Neural cell (in vitro differentiated cells): ENCODE data around the gene TIGD6.

Experiments
- EP300 ChIP-seq: fragments of 450-650 bp; conservative IDR thresholded peaks from 2 replicates; pipeline ENCODE4 v1.6.1; 2014; ENCODE audit warnings: antibody characterized with exemption, mild to moderate bottlenecking, moderate library complexity; ENCODE audit not compliant: poor library complexity, severe bottlenecking
- EZH2 ChIP-seq: fragments of 200-600, 300-800 bp; shearing (Covaris generic), sonication (generic); IDR thresholded peaks from 2 replicates; pipeline ENCODE4 v1.6.1; 2014; ENCODE audit warnings: antibody characterized with exemption, low read length, borderline replicate concordance, mild to moderate bottlenecking; ENCODE audit not compliant: insufficient read depth, poor library complexity, severe bottlenecking
- POLR2AphosphoS5 ChIP-seq: IDR thresholded peaks from 2 replicates; pipeline ENCODE4 v1.6.1; 2012
- RAD21 ChIP-seq: fragments of 450-650 bp; conservative IDR thresholded peaks from 2 replicates; pipeline ENCODE4 v1.6.1; 2014; ENCODE audit warnings: antibody characterized with exemption, mild to moderate bottlenecking, moderate library complexity
- TF ChIP-seq, protein P1 (sequence below): fragments of 450-650 bp; IDR thresholded peaks from 2 replicates; pipeline ENCODE4 v1.5.1; 2014; ENCODE audit warnings: antibody characterized with exemption, mild to moderate bottlenecking, moderate library complexity; ENCODE audit not compliant: poor library complexity, severe bottlenecking
- TF ChIP-seq, protein P2 (sequence below): IDR thresholded peaks from 2 replicates; pipeline ENCODE4 v1.6.1; 2012; ENCODE audit warnings: borderline replicate concordance

DNA sequence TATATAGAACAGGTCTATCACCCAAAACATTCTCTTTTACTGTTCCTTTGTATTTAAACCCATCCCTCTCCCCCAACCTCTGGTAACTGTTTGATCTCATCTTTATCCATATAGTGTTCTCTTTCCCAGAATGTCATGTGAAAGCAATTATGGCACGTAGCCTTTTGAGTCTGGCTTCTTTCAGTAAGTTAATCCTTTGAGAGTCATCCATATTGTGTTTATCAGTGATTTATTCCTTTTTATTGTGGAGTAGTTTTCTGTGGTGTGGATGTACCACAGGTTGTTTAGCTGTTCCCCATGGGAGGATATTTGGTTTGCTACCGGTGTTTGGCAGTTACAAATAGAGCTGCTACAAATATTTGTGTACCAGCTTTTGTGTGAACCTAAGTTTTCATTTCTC, 38.1 kb upstream of the TIGD6 start:
- TF ChIP-seq, protein P1, sequence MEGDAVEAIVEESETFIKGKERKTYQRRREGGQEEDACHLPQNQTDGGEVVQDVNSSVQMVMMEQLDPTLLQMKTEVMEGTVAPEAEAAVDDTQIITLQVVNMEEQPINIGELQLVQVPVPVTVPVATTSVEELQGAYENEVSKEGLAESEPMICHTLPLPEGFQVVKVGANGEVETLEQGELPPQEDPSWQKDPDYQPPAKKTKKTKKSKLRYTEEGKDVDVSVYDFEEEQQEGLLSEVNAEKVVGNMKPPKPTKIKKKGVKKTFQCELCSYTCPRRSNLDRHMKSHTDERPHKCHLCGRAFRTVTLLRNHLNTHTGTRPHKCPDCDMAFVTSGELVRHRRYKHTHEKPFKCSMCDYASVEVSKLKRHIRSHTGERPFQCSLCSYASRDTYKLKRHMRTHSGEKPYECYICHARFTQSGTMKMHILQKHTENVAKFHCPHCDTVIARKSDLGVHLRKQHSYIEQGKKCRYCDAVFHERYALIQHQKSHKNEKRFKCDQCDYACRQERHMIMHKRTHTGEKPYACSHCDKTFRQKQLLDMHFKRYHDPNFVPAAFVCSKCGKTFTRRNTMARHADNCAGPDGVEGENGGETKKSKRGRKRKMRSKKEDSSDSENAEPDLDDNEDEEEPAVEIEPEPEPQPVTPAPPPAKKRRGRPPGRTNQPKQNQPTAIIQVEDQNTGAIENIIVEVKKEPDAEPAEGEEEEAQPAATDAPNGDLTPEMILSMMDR: no peak
- TF ChIP-seq POLR2AphosphoS5 (no peak), EZH2 (no peak), EP300 (no peak), RAD21 (no peak)
- TF ChIP-seq, protein P2, sequence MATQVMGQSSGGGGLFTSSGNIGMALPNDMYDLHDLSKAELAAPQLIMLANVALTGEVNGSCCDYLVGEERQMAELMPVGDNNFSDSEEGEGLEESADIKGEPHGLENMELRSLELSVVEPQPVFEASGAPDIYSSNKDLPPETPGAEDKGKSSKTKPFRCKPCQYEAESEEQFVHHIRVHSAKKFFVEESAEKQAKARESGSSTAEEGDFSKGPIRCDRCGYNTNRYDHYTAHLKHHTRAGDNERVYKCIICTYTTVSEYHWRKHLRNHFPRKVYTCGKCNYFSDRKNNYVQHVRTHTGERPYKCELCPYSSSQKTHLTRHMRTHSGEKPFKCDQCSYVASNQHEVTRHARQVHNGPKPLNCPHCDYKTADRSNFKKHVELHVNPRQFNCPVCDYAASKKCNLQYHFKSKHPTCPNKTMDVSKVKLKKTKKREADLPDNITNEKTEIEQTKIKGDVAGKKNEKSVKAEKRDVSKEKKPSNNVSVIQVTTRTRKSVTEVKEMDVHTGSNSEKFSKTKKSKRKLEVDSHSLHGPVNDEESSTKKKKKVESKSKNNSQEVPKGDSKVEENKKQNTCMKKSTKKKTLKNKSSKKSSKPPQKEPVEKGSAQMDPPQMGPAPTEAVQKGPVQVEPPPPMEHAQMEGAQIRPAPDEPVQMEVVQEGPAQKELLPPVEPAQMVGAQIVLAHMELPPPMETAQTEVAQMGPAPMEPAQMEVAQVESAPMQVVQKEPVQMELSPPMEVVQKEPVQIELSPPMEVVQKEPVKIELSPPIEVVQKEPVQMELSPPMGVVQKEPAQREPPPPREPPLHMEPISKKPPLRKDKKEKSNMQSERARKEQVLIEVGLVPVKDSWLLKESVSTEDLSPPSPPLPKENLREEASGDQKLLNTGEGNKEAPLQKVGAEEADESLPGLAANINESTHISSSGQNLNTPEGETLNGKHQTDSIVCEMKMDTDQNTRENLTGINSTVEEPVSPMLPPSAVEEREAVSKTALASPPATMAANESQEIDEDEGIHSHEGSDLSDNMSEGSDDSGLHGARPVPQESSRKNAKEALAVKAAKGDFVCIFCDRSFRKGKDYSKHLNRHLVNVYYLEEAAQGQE: no peak
